Activated CD4-positive, alpha-beta memory T cell treated with anti-CD3 and anti-CD28 coated beads, Interleukin-2, amount 10 ng/mL, durations not matched to agents 7 days and 5 days (primary cell): Measurements from ENCODE around the gene PSME3IP1. TPM values are rescaled to one million over a fixed set of nuclear protein-coding genes. Genes with fewer than 3 reads are reported as not detected.

Experiments used
- CTCF ChIA-PET: fragments of 350-600 bp; sonication (Branson Sonifier 250); formaldehyde crosslinking; loops from one replicate; lab custom pipeline; 2021; ENCODE audit warnings: antibody characterized with exemption, inconsistent platforms; lab: Charles Lee
- POLR2A ChIA-PET: fragments of 350-600 bp; sonication (Branson Sonifier 250); formaldehyde crosslinking; loops from one replicate; lab custom pipeline; 2021; ENCODE audit warnings: antibody characterized with exemption; lab: Charles Lee
- DNase-seq: peaks from one replicate; pipeline ENCODE4 v3.0.0-alpha.2; 2020
- H3K27ac Mint-ChIP-seq: one replicate; pipeline ENCODE4 v1.8.0; 2021; ENCODE audit warnings: mild to moderate bottlenecking, mixed read lengths
- H3K27me3 Mint-ChIP-seq: one replicate; pipeline ENCODE4 v1.8.0; 2021; ENCODE audit warnings: mixed read lengths
- H3K36me3 Mint-ChIP-seq: one replicate; pipeline ENCODE4 v1.8.0; 2021; ENCODE audit warnings: low read depth, mixed read lengths
- H3K4me1 Mint-ChIP-seq: one replicate; pipeline ENCODE4 v1.8.0; 2021; ENCODE audit warnings: mixed read lengths
- H3K4me3 Mint-ChIP-seq: one replicate; pipeline ENCODE4 v1.8.0; 2021; ENCODE audit warnings: mild to moderate bottlenecking, mixed read lengths
- H3K9me3 Mint-ChIP-seq: one replicate; pipeline ENCODE4 v1.8.0; 2021; ENCODE audit warnings: mixed read lengths
- total RNA-seq, 2 experiments: library from RNA; stranded (reverse); gene quantifications; one replicate each; pipeline ENCODE4 v1.2.3, GENCODE V29; 2021

PSME3IP1 gene
- total RNA-seq, 2 experiments from 2014 or later, result 112 to 115 TPM

GRCh38 chr16:57145046-57146021 is 40.5 kb downstream of the PSME3IP1 start:
- CTCF ChIA-PET, result no interaction called here
- no peak for DNase-seq
- H3K36me3 Mint-ChIP-seq, result no peaks in the 10 kb centered on the region
- POLR2A ChIA-PET, result interaction anchor here (0.8 to 2.1 kb wide), 3 partner anchors 11 to 40 kb away, joined by 4 to 9 read pairs (median 6); partner anchors contain the start of gene PSME3IP1
- H3K4me1 Mint-ChIP-seq, result peaks cover 29% of the 10 kb centered on the region
- H3K4me3 Mint-ChIP-seq, result no peak overlapping the region
- H3K27ac Mint-ChIP-seq, result no peak overlapping the region
- no peaks in the 10 kb centered on the region for H3K9me3 Mint-ChIP-seq
- no peaks in the 10 kb centered on the region for H3K27me3 Mint-ChIP-seq

GRCh38 chr16:57144027-57144426 is 41.8 kb downstream of the PSME3IP1 start:
- no peaks in the 10 kb centered on the region for H3K9me3 Mint-ChIP-seq
- POLR2A ChIA-PET, result interaction anchor here (0.6 to 2.1 kb wide), 3 partner anchors 9 to 393 kb away, joined by 3 to 9 read pairs (median 4); partner anchors contain the start of gene PSME3IP1
- H3K27me3 Mint-ChIP-seq, result no peaks in the 10 kb centered on the region
- peaks cover 34% of the 10 kb centered on the region for H3K4me1 Mint-ChIP-seq
- H3K36me3 Mint-ChIP-seq, result no peaks in the 10 kb centered on the region
- no peak overlapping the region for H3K27ac Mint-ChIP-seq
- DNase-seq, result no peak
- CTCF ChIA-PET, result interaction anchor here (1.0 kb wide), 1 partner anchor 51 kb away, joined by 3 read pairs; no protein-coding TSS in a partner anchor
- H3K4me3 Mint-ChIP-seq, result no peak overlapping the region

GRCh38 chr16:57143149-57143921 is 42.5 kb downstream of the PSME3IP1 start:
- Mint-ChIP-seq H3K27me3 (no peaks in the 10 kb centered on the region), H3K4me3 (no peak overlapping the region), H3K9me3 (no peaks in the 10 kb centered on the region), H3K36me3 (no peaks in the 10 kb centered on the region), H3K27ac (no peak overlapping the region), H3K4me1 (peaks cover 34% of the 10 kb centered on the region)
- CTCF ChIA-PET, result interaction anchor here (1.0 kb wide), 1 partner anchor 50 kb away, joined by 3 read pairs; no protein-coding TSS in a partner anchor
- DNase-seq, result no peak
- POLR2A ChIA-PET, result interaction anchor here (0.6 to 2.1 kb wide), 5 partner anchors 9 to 394 kb away, joined by 3 to 9 read pairs (median 3); no protein-coding TSS in a partner anchor

- H3K9me3 Mint-ChIP-seq, result no peaks in the 10 kb centered on the region
- POLR2A ChIA-PET, result interaction anchor here (0.6 to 1.3 kb wide), 6 partner anchors 9 to 57 kb away, joined by 3 to 7 read pairs (median 3); no protein-coding TSS in a partner anchor
- no peak overlapping the region for H3K4me3 Mint-ChIP-seq
- H3K27ac Mint-ChIP-seq, result peak overlapping the region; percentile 64
- CTCF ChIA-PET, result interaction anchor here (0.5 kb wide), 1 partner anchor 679 kb away, joined by 3 read pairs; no protein-coding TSS in a partner anchor
- DNase-seq, result no peak
- H3K4me1 Mint-ChIP-seq, result peaks cover 31% of the 10 kb centered on the region
- H3K27me3 Mint-ChIP-seq, result no peaks in the 10 kb centered on the region
- no peaks in the 10 kb centered on the region for H3K36me3 Mint-ChIP-seq
Measured at GRCh38 chr16:57141822-57142631, 43.8 kb downstream of the PSME3IP1 start.

- peaks cover 35% of the 10 kb centered on the region for H3K4me1 Mint-ChIP-seq
- CTCF ChIA-PET, result interaction anchor here (0.6 to 1.3 kb wide), 2 partner anchors 42 to 44 kb away, joined by 3 read pairs; partner anchors contain the start of gene PSME3IP1
- no peaks in the 10 kb centered on the region for H3K27me3 Mint-ChIP-seq
- H3K27ac Mint-ChIP-seq, result peak overlapping the region; percentile 64
- H3K36me3 Mint-ChIP-seq, result no peaks in the 10 kb centered on the region
- no peak overlapping the region for H3K4me3 Mint-ChIP-seq
- DNase-seq, result no peak
- no peaks in the 10 kb centered on the region for H3K9me3 Mint-ChIP-seq
- POLR2A ChIA-PET, result interaction anchor here (0.9 to 1.3 kb wide), 4 partner anchors 10 to 21 kb away, joined by 3 to 7 read pairs (median 4); no protein-coding TSS in a partner anchor
Measured at GRCh38 chr16:57140931-57141668, 44.7 kb downstream of the PSME3IP1 start.

- no peak for DNase-seq
- no peak overlapping the region for H3K27ac Mint-ChIP-seq
- no peaks in the 10 kb centered on the region for H3K36me3 Mint-ChIP-seq
- H3K4me3 Mint-ChIP-seq, result no peak overlapping the region
- ChIA-PET CTCF (interaction anchor here (0.6 kb wide), 1 partner anchor 31 kb away, joined by 6 read pairs; no protein-coding TSS in a partner anchor), POLR2A (no interaction called here)
- H3K9me3 Mint-ChIP-seq, result no peaks in the 10 kb centered on the region
- H3K4me1 Mint-ChIP-seq, result peaks cover 58% of the 10 kb centered on the region
- no peaks in the 10 kb centered on the region for H3K27me3 Mint-ChIP-seq
Measured at GRCh38 chr16:57138281-57138935, 47.4 kb downstream of the PSME3IP1 start.

- no peak overlapping the region for H3K27ac Mint-ChIP-seq
- ChIA-PET POLR2A (no interaction called here), CTCF (interaction anchor here (0.6 kb wide), 1 partner anchor 30 kb away, joined by 6 read pairs; no protein-coding TSS in a partner anchor)
- no peaks in the 10 kb centered on the region for H3K9me3 Mint-ChIP-seq
- no peak for DNase-seq
- H3K36me3 Mint-ChIP-seq, result no peaks in the 10 kb centered on the region
- no peak overlapping the region for H3K4me3 Mint-ChIP-seq
- peaks cover 59% of the 10 kb centered on the region for H3K4me1 Mint-ChIP-seq
- H3K27me3 Mint-ChIP-seq, result no peaks in the 10 kb centered on the region
Measured at GRCh38 chr16:57137566-57138273, 48.1 kb downstream of the PSME3IP1 start.

- CTCF ChIA-PET, result no interaction called here
- Mint-ChIP-seq H3K4me1 (peaks cover 58% of the 10 kb centered on the region), H3K9me3 (no peaks in the 10 kb centered on the region)
Measured at GRCh38 chr16:57137043-57137442, 48.8 kb downstream of the PSME3IP1 start.

GRCh38 chr16:57134982-57135381 is 50.9 kb downstream of the PSME3IP1 start:
- Mint-ChIP-seq H3K4me1 (peaks cover 56% of the 10 kb centered on the region), H3K27me3 (no peaks in the 10 kb centered on the region), H3K4me3 (peak overlapping the region; percentile 63), H3K27ac (peak overlapping the region; percentile 82), H3K9me3 (no peaks in the 10 kb centered on the region), H3K36me3 (no peaks in the 10 kb centered on the region)
- POLR2A ChIA-PET, result interaction anchor here (0.6 to 2.1 kb wide), 7 partner anchors 8 to 83 kb away, joined by 3 to 10 read pairs (median 4); no protein-coding TSS in a partner anchor
- CTCF ChIA-PET, result interaction anchor here (0.8 to 1.4 kb wide), 4 partner anchors 14 to 51 kb away, joined by 3 read pairs; partner anchors contain the start of gene CPNE2
- DNase-seq, result peak; percentile 41

More at GRCh38 chr16:57137043-57137442, 48.8 kb downstream of the PSME3IP1 start:
- Mint-ChIP-seq H3K27ac (no peak overlapping the region), H3K36me3 (no peaks in the 10 kb centered on the region), H3K27me3 (no peaks in the 10 kb centered on the region), H3K4me3 (no peak overlapping the region)
- POLR2A ChIA-PET, result interaction anchor here (1.1 kb wide), 1 partner anchor 49 kb away, joined by 4 read pairs; the partner anchor contains the start of genes PSME3IP1 and RSPRY1
- DNase-seq, result no peak

GRCh38 chr16:57133886-57134285 is 52.0 kb downstream of the PSME3IP1 start:
- ChIA-PET CTCF (interaction anchor here (0.6 to 1.4 kb wide), 2 partner anchors 24 to 41 kb away, joined by 3 read pairs; partner anchors contain the start of gene CPNE2), POLR2A (interaction anchor here (0.9 to 2.1 kb wide), 2 partner anchors 11 to 20 kb away, joined by 3 to 9 read pairs; no protein-coding TSS in a partner anchor)
- Mint-ChIP-seq H3K4me1 (peaks cover 63% of the 10 kb centered on the region), H3K27me3 (no peaks in the 10 kb centered on the region), H3K9me3 (no peaks in the 10 kb centered on the region), H3K27ac (peak overlapping the region; percentile 58), H3K4me3 (peak overlapping the region; percentile 63), H3K36me3 (no peaks in the 10 kb centered on the region)
- no peak for DNase-seq
